ENCODE measurements around the gene PUS10. TPM values are rescaled to one million over a fixed set of nuclear protein-coding genes. Genes with fewer than 3 reads are reported as not detected.

The PUS10 gene
- total and polyA plus RNA-seq, 2 of the 8 experiments (the other 6 are each of a cell fraction or from before 2014, with no cell fraction given): 1.3 to 3.1 TPM

GRCh38 chr2:60959501-60959900 lies 58.6 kb downstream of the PUS10 start:
- Histone ChIP-seq H3K27ac (ENCODE audit: low read depth, low read length) (no peak overlapping the region), H3K79me1 (ENCODE audit: low read depth, low read length) (no peaks in the 10 kb centered on the region), H3K23me2 (ENCODE audit: low read depth, low read length) (no peaks in the 10 kb centered on the region), H2BK120ac (replicated peaks; ENCODE audit: low read depth, low read length) (no peak overlapping the region), H3K9me3 (ENCODE audit: insufficient read depth in 2 of 2, low read depth in 1 of 2, low read length in 1 of 2) (no peaks in the 10 kb centered on the region), H2BK12ac (ENCODE audit: low read depth, low read length) (no peak overlapping the region), H3K4me1 (replicated peaks in 1 of 4; ENCODE audit: control insufficient read depth in 3 of 4, insufficient read depth in 4 of 4, low read length in 3 of 4) (no peaks in the 10 kb centered on the region), H3K4me3 (ENCODE audit: extremely low read depth in 1 of 4, insufficient read depth in 2 of 4, low read depth in 3 of 4, low read length in 4 of 4) (no peak overlapping the region), H3K36me3 (ENCODE audit: control insufficient read depth in 2 of 4, insufficient read depth in 4 of 4, low read length in 3 of 4) (no peaks in the 10 kb centered on the region), H4K20me1 (replicated peaks in 1 of 2; ENCODE audit: control insufficient read depth in 1 of 2, insufficient read depth in 2 of 2, low read length in 2 of 2) (no peaks in the 10 kb centered on the region), H3K4me2 (ENCODE audit: insufficient read depth in 1 of 2, low read depth in 2 of 2, low read length in 2 of 2) (no peak overlapping the region), H4K91ac (replicated peaks; ENCODE audit: insufficient read length, low read length) (no peak overlapping the region), H3K4ac (replicated peaks; ENCODE audit: insufficient read length, low read depth, low read length) (no peak overlapping the region), H3K9ac (replicated peaks in 1 of 4; ENCODE audit: extremely low read depth in 1 of 4, low read depth in 3 of 4, low read length in 3 of 4) (no peak overlapping the region), H2BK20ac (ENCODE audit: low read length) (no peak overlapping the region), H2BK5ac (ENCODE audit: low read depth, low read length) (no peak overlapping the region), H3K18ac (ENCODE audit: extremely low read depth, low read length) (no peak overlapping the region), H3K14ac (ENCODE audit: insufficient read length) (no peak overlapping the region), H2BK15ac (ENCODE audit: low read length) (no peak overlapping the region), H4K8ac (ENCODE audit: extremely low read depth, insufficient read depth, low read length) (no peak overlapping the region), H3K56ac (replicated peaks; ENCODE audit: insufficient read length, low read depth, low read length) (no peak overlapping the region), H2AFZ (ENCODE audit: low read length) (no peak overlapping the region), H4K5ac (ENCODE audit: insufficient read length, low read depth, low read length) (no peak overlapping the region), H2AK5ac (ENCODE audit: low read depth, low read length) (no peak overlapping the region), H3K27me3 (replicated peaks in 1 of 4; ENCODE audit: control insufficient read depth in 3 of 4, extremely low read depth in 1 of 4, insufficient read depth in 3 of 4, low read length in 3 of 4) (no peaks in the 10 kb centered on the region), H3K23ac (ENCODE audit: insufficient read length) (no peak overlapping the region), H3K79me2 (ENCODE audit: control insufficient read depth in 1 of 2, insufficient read depth in 2 of 2, low read length in 2 of 2) (no peaks in the 10 kb centered on the region)
- DNase-seq (ENCODE audit: low read depth in 1 of 2, low spot score in 2 of 2) (no peak), FAIRE-seq (no peak)
- POLR2A ChIA-PET (ENCODE audit: partially characterized antibody): no interaction called here
- TF ChIP-seq POU5F1 (IDR thresholded peaks at IDR 0.05; ENCODE audit: low read depth, low read length) (no peak), BRCA1 (IDR thresholded peaks at IDR 0.05; ENCODE audit: low read depth, low read length) (no peak), POLR2AphosphoS5 (IDR thresholded peaks at IDR 0.05; ENCODE audit: low read depth, low read length) (no peak), EP300 (IDR thresholded peaks at IDR 0.05; ENCODE audit: borderline replicate concordance in 1 of 2, low read depth in 2 of 2, low read length in 2 of 2) (no peak), YY1 (IDR thresholded peaks at IDR 0.05; ENCODE audit: low read depth, low read length) (no peak), CTBP2 (IDR thresholded peaks at IDR 0.05; ENCODE audit: borderline replicate concordance, insufficient read depth, insufficient read length, low read length) (no peak), KDM5A (IDR thresholded peaks at IDR 0.05; ENCODE audit: low read length) (no peak), SP1 (IDR thresholded peaks at IDR 0.05; ENCODE audit: low read depth, low read length) (no peak), SRF (IDR thresholded peaks at IDR 0.05; ENCODE audit: low read depth, low read length) (no peak), SUZ12 (IDR thresholded peaks at IDR 0.05; ENCODE audit: low read length) (no peak), SP2 (IDR thresholded peaks at IDR 0.05; ENCODE audit: low read length) (no peak), HDAC2 (IDR thresholded peaks at IDR 0.05; ENCODE audit: borderline replicate concordance in 1 of 2, low read depth in 2 of 2, low read length in 2 of 2) (no peak), RBBP5 (IDR thresholded peaks at IDR 0.05; ENCODE audit: borderline replicate concordance, low read depth, low read length) (no peak)
- CTCF ChIA-PET (ENCODE audit: partially characterized antibody): no interaction called here
- 94% methylated on average over 7 of the region's 7 CpGs; no CpG with 5 or more reads in 1 of the 2 experiments for WGBS, 2 experiments (ENCODE audit: extremely low coverage in 1 of 2, insufficient coverage in 1 of 2, insufficient read length in 1 of 2, insufficient replicate concordance in 2 of 2, low coverage in 1 of 2, low lambda C conversion rate in 2 of 2, missing lambda C conversion rate in 1 of 2)
